Mucosa of descending colon (tissue), 3 donors: ENCODE measurements around the gene RHBDL2. TPM values are rescaled to one million over a fixed set of nuclear protein-coding genes. Genes with fewer than 3 reads are reported as not detected.

Experiments
- ATAC-seq: fragments of 200-7000 bp; cut with Tn5 transposase; one replicate; pipeline ENCODE4 v1.9.1; 2020; ENCODE audit warnings: mild to moderate bottlenecking, moderate library complexity
- DNase-seq, 3 donors: peaks; one replicate each; pipeline ENCODE4 v3.0.0-alpha.2; 2020
- H3K36me3 ChIP-seq: fragments of 200-600 bp; one replicate; pipeline ENCODE4 v1.8.0; 2021; ENCODE audit warnings: low read depth, mild to moderate bottlenecking
- H3K4me1 ChIP-seq: fragments of 200-600 bp; one replicate; pipeline ENCODE4 v1.8.0; 2021; ENCODE audit warnings: low read depth, mild to moderate bottlenecking
- H3K4me3 ChIP-seq: fragments of 200-600 bp; one replicate; pipeline ENCODE4 v1.8.0; 2021; ENCODE audit warnings: mild to moderate bottlenecking
- H3K9me3 ChIP-seq: fragments of 200-600 bp; one replicate; pipeline ENCODE4 v1.8.0; 2021; ENCODE audit warnings: mild to moderate bottlenecking
- intact Hi-C, 2 donors: fragments of 100-400 bp; cut with DNase I in 1 of 2; cut with micrococcal nuclease in 1 of 2; formaldehyde crosslinking; loops; one replicate each; pipeline versions ENCODE4 v1.11.0 to v1.11.1; 2022; cut with DNase I, micrococcal nuclease
- total RNA-seq, 3 donors: library from RNA; stranded (reverse); fragmentation: NEBNext Ultra II Directional in 2 of 3; extraction: Animal tissue kit (Norgen Biotek cat#: 25700) in 2 of 3; gene quantifications; one replicate each; pipeline versions ENCODE4 v1.2.1 to v1.2.4, GENCODE V29; 2021 to 2023
- TF ChIP-seq, protein P1 (sequence below): fragments of 200-600 bp; IDR thresholded peaks from one replicate; pipeline ENCODE4 v1.8.0; 2022; ENCODE audit warnings: antibody characterized with exemption, mild to moderate bottlenecking
- donor health status: DM: no; HTN: no; CAD: no; lungs with moderate emphysema.
- donor health status: DM: no; HTN: no; CAD: no.
- donor health status: DM: no; HTN: yes; CAD: no.

Gene RHBDL2
- total RNA-seq, 3 donors from 2014 or later: 16.6 to 50.5 (median 23.7) TPM

DNA sequence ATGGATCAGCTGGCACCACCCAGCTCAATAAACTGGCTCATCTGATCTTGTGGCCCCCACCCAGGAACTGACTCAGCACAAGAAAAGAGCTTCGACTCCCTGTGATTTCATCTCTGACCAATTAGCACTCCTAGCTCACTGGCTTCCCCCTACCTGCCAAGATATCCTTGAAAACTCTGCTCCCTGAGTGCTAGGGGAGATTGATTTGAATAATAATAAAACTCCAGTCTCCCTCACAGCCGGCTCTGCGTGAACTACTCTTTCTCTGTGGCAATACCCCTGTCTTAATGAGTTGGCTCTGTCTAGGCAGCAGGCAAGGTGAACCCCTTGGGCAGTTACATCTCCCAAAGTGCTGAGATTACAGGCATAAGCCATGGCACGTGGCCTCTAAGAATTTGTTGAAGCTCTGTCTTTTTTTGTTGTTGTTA is 11.8 kb upstream of the RHBDL2 start:
- ATAC-seq (no peak), DNase-seq (no peak)
- Histone ChIP-seq H3K4me1 (no peaks in the 10 kb centered on the region), H3K36me3 (no peaks in the 10 kb centered on the region), H3K4me3 (no peak overlapping the region), H3K9me3 (no peaks in the 10 kb centered on the region)
- intact Hi-C loops: no loop called here
- TF ChIP-seq, protein P1, sequence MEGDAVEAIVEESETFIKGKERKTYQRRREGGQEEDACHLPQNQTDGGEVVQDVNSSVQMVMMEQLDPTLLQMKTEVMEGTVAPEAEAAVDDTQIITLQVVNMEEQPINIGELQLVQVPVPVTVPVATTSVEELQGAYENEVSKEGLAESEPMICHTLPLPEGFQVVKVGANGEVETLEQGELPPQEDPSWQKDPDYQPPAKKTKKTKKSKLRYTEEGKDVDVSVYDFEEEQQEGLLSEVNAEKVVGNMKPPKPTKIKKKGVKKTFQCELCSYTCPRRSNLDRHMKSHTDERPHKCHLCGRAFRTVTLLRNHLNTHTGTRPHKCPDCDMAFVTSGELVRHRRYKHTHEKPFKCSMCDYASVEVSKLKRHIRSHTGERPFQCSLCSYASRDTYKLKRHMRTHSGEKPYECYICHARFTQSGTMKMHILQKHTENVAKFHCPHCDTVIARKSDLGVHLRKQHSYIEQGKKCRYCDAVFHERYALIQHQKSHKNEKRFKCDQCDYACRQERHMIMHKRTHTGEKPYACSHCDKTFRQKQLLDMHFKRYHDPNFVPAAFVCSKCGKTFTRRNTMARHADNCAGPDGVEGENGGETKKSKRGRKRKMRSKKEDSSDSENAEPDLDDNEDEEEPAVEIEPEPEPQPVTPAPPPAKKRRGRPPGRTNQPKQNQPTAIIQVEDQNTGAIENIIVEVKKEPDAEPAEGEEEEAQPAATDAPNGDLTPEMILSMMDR: no peak

DNA sequence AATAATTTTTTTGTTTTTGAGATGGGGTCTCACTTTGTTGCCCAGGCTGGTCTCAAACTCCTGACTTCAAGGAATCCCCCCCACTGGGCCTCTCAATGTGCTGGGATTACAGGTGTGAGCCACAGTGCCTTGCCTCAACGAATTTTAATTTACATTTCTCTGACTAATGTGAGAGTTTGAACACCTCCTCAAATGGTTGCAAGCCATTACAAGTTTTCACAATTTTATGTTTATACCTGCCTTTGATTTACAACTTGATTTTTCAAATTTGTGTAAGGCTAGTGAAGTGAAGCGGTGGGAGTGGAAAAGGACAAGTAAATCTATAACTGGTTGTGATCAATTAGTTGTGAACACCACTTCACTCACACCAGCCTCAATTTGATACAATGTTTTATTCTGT is 8.9 kb upstream of the RHBDL2 start:
- TF ChIP-seq, protein P1: no peak
- Histone ChIP-seq H3K4me3 (no peak overlapping the region), H3K4me1 (no peaks in the 10 kb centered on the region), H3K9me3 (no peaks in the 10 kb centered on the region), H3K36me3 (no peaks in the 10 kb centered on the region)
- ATAC-seq: no peak
- DNase-seq: no peak
- intact Hi-C loops: no loop called here

DNA sequence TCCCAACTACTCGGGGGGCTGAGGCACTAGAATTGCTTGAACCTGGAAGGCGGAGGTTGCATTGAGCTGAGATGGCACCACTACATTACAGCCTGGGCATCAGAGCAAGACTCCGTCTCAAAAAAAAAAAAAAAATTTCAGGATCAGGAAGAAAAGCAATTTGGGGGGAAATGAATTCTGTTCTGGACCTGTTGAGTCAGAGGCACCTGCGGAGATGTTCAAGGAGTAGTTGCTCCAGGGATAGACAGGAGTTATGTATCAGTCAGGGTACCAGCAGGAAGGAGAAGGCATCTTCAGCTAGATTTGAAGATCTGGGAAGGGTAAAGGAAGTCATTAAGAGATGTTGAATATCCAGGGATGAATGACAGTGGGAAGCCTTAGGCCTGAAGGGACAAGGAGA is 2.9 kb upstream of the RHBDL2 start:
- TF ChIP-seq, protein P1: no peak
- ATAC-seq (no peak), DNase-seq (no peak)
- peaks cover 2% of the 10 kb centered on the region for H3K4me1 ChIP-seq
- intact Hi-C loops: no loop called here
- H3K36me3 ChIP-seq: no peaks in the 10 kb centered on the region
- H3K4me3 ChIP-seq: no peak overlapping the region
- H3K9me3 ChIP-seq: no peaks in the 10 kb centered on the region

DNA sequence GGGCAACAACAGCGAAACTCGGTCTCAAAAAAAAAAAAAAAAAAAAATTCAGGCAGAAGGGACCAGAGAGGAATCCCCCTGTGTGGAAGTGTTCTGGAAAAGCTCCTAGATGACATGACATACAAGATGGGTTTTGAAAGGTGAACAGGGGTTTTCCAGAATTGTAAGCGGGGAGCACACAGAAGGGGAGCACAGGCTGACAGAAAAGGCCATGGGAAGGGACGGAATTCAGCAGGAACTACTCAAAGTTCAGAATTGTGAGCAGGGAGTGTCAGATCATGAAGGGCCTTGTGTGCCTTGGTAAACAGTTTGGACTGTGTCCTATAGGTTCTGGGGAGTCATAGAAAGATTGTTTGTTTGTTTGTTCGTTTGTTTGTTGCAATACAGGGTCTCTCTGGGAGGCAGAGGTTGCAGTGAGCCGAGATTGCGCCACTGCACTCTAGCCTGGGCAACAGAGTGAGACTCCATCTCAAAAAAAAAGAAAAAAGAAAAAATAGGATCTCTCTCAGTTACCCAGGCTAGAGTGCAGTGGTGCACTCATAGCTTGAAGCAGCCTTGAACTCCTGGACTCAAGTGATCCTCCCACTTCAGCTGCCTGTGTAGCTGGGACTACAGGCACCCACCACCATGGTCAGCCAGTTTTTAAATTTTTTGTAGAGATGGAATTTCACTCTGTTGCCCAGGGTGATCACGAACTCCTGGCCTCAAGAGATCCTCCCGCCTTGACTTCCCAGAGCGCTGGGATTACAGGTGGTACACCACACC is 1.2 kb upstream of the RHBDL2 start:
- DNase-seq (no peak), ATAC-seq (no peak)
- no peaks in the 10 kb centered on the region for H3K36me3 ChIP-seq
- H3K4me3 ChIP-seq: no peak overlapping the region
- no peaks in the 10 kb centered on the region for H3K9me3 ChIP-seq
- intact Hi-C loops: no loop called here
- peaks cover 2% of the 10 kb centered on the region for H3K4me1 ChIP-seq
- TF ChIP-seq, protein P1: no peak

DNA sequence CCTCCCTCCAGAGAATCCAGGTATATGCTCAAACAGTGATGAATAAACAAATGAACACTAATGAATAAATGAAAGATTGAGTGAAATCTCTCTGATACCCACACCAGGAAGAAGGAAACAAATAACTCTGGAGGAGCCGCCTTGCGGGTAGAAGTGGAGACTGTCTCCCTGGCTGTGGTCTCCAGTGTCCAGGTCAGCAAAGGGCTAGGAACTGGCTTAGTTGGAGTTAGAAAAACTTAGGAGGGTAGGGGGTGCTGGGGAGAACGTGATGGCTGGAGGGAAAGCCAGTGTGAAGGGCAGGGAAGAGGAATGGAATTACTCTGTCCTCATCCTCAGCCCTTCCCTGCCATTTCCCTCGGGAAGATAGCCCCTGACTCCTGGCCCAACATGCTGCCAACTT is 537 bp downstream of the RHBDL2 start:
- TF ChIP-seq, protein P1: no peak
- peak in 2 of 3 donors; percentile 52 to 60 for DNase-seq
- Histone ChIP-seq H3K9me3 (no peaks in the 10 kb centered on the region), H3K36me3 (no peaks in the 10 kb centered on the region), H3K4me3 (peak overlapping the region; percentile 14), H3K4me1 (peaks cover 2% of the 10 kb centered on the region)
- peak; percentile 71 for ATAC-seq
- intact Hi-C loops: no loop called here
